CD4-positive, alpha-beta T cell (primary cell): ENCODE data around the gene PHAX. TPM values are rescaled to one million over a fixed set of nuclear protein-coding genes. Genes with fewer than 3 reads are reported as not detected.

Source experiments
- ATAC-seq: fragments of 200-7000 bp; cut with Tn5 transposase; one replicate; pipeline ENCODE4 v1.10.0; 2022; ENCODE audit warnings: mild to moderate bottlenecking; ENCODE audit not compliant: poor library complexity
- CTCF ChIA-PET: fragments of 350-600 bp; sonication (Branson Sonifier 250); formaldehyde crosslinking; loops from one replicate; lab custom pipeline; 2021; ENCODE audit warnings: antibody characterized with exemption, inconsistent platforms; lab: Charles Lee
- POLR2A ChIA-PET: fragments of 350-600 bp; sonication (Branson Sonifier 250); formaldehyde crosslinking; loops from one replicate; lab custom pipeline; 2021; ENCODE audit warnings: antibody characterized with exemption, inconsistent platforms; lab: Charles Lee
- DNase-seq, 14 experiments: peaks; one replicate each; pipeline ENCODE4 v3.0.0-alpha.2; 2013 to 2020; ENCODE audit warnings: mixed read lengths in 2 of 14
- H3K27ac ChIP-seq, 2 donors: one replicate each; pipeline versions ENCODE4 v1.5.1 to v1.7.0; 2013; ENCODE audit warnings: low read length in 2 of 2, low read depth in 1 of 2, mild to moderate bottlenecking in 1 of 2
- H3K27me3 ChIP-seq, 2 experiments: 1 replicate in 1 of 2; 2 replicates in 1 of 2; pipeline versions ENCODE4 v1.6.1 to v1.7.0; 2013; ENCODE audit warnings: low read length in 2 of 2, control low read depth in 1 of 2, mild to moderate bottlenecking in 1 of 2, moderate library complexity in 1 of 2; ENCODE audit not compliant: insufficient read depth in 2 of 2, control insufficient read depth in 1 of 2
- H3K36me3 ChIP-seq: one replicate; pipeline ENCODE4 v1.6.1; 2013; ENCODE audit warnings: low read length, control low read depth; ENCODE audit not compliant: insufficient read depth
- H3K4me1 ChIP-seq: one replicate; pipeline ENCODE4 v1.6.1; 2013; ENCODE audit warnings: low read length, control low read depth; ENCODE audit not compliant: insufficient read depth
- H3K4me3 ChIP-seq: one replicate; pipeline ENCODE4 v1.5.1; 2013; ENCODE audit warnings: mild to moderate bottlenecking, low read length, moderate library complexity
- H3K9me3 ChIP-seq, 2 experiments: 1 replicate in 1 of 2; 2 replicates in 1 of 2; pipeline versions ENCODE4 v1.6.1 to v1.7.0; 2013; ENCODE audit warnings: low read length in 2 of 2, mild to moderate bottlenecking in 2 of 2, control low read depth in 1 of 2, moderate library complexity in 1 of 2; ENCODE audit not compliant: control insufficient read depth in 1 of 2, insufficient read depth in 1 of 2
- H3K27ac Mint-ChIP-seq: one replicate; pipeline ENCODE4 v1.8.0; 2020; ENCODE audit warnings: mixed read lengths
- H3K27me3 Mint-ChIP-seq: one replicate; pipeline ENCODE4 v1.8.0; 2021; ENCODE audit warnings: mixed read lengths
- H3K36me3 Mint-ChIP-seq: one replicate; pipeline ENCODE4 v1.8.0; 2021; ENCODE audit warnings: low read depth, mixed read lengths
- H3K4me1 Mint-ChIP-seq: one replicate; pipeline ENCODE4 v1.8.0; 2021; ENCODE audit warnings: low read depth, mixed read lengths
- H3K4me3 Mint-ChIP-seq: one replicate; pipeline ENCODE4 v1.8.0; 2020; ENCODE audit warnings: mild to moderate bottlenecking, mixed read lengths
- H3K9me3 Mint-ChIP-seq: one replicate; pipeline ENCODE4 v1.8.0; 2020; ENCODE audit warnings: mixed read lengths
- CTCF ChIP-seq: fragments of 200-600 bp; IDR thresholded peaks from one replicate; pipeline ENCODE4 v1.8.0; 2022; ENCODE audit warnings: antibody characterized with exemption, mild to moderate bottlenecking
- intact Hi-C, 2 experiments: fragments of 100-400 bp; cut with DNase I in 1 of 2; cut with micrococcal nuclease in 1 of 2; formaldehyde crosslinking; loops; one replicate each; pipeline versions ENCODE4 v1.15.1 to v1.9.0; 2023 to 2025; cut with DNase I, micrococcal nuclease
- total RNA-seq, 174 experiments: library from RNA in 2 of 174; stranded (reverse) in 2 of 174; gene quantifications; one replicate each; pipeline ENCODE4 v1.2.3 and lab custom pipeline; 2021 to 2026

Gene PHAX
- total RNA-seq, 2 experiments from 2014 or later: 31.2 to 32.9 TPM

- Mint-ChIP-seq H3K36me3 (peaks cover 2% of the 10 kb centered on the region), H3K4me3 (no peak overlapping the region), H3K9me3 (peaks cover under 1% of the 10 kb centered on the region), H3K27me3 (peaks cover 4% of the 10 kb centered on the region), H3K27ac (no peak overlapping the region), H3K4me1 (no peaks in the 10 kb centered on the region)
- H3K4me1 ChIP-seq: no peaks in the 10 kb centered on the region
- ATAC-seq (no peak), DNase-seq (no peak)
- no peak for TF ChIP-seq CTCF
- no peaks in the 10 kb centered on the region for H3K36me3 ChIP-seq
- ChIA-PET CTCF (no interaction called here), POLR2A (no interaction called here)
- H3K4me3 ChIP-seq: no peak overlapping the region
- intact Hi-C loops: no loop called here
- H3K27ac ChIP-seq: no peak overlapping the region
- H3K9me3 ChIP-seq: no peaks in the 10 kb centered on the region
- H3K27me3 ChIP-seq: peaks cover 0 to 4% of the 10 kb centered on the region in 2 experiments
These were observed 49.7 kb downstream of the PHAX start for GRCh38 chr5:126650463-126650862.

- Mint-ChIP-seq H3K9me3 (no peaks in the 10 kb centered on the region), H3K36me3 (no peaks in the 10 kb centered on the region), H3K27ac (no peak overlapping the region), H3K4me1 (no peaks in the 10 kb centered on the region), H3K4me3 (no peak overlapping the region), H3K27me3 (peaks cover 4% of the 10 kb centered on the region)
- no peak for DNase-seq
- Histone ChIP-seq H3K9me3 (no peaks in the 10 kb centered on the region), H3K36me3 (no peaks in the 10 kb centered on the region), H3K27ac (no peak overlapping the region), H3K4me1 (no peaks in the 10 kb centered on the region), H3K4me3 (no peak overlapping the region), H3K27me3 (peaks cover 0 to 4% of the 10 kb centered on the region in 2 experiments)
- intact Hi-C loops: no loop called here
- no peak for TF ChIP-seq CTCF
- ChIA-PET CTCF (no interaction called here), POLR2A (no interaction called here)
- ATAC-seq: no peak
These were observed 50.3 kb downstream of the PHAX start for GRCh38 chr5:126651013-126651577.

GRCh38 chr5:126656401-126657007, 55.8 kb downstream of the PHAX start:
- TF ChIP-seq CTCF: peak; percentile 83
- peak in 4 of 14 experiments; percentile 40 to 67 (median 56) for DNase-seq
- Histone ChIP-seq H3K36me3 (no peaks in the 10 kb centered on the region), H3K9me3 (no peaks in the 10 kb centered on the region), H3K27ac (no peak overlapping the region), H3K4me3 (no peak overlapping the region), H3K27me3 (no peaks in the 10 kb centered on the region), H3K4me1 (no peaks in the 10 kb centered on the region)
- H3K27me3 Mint-ChIP-seq: no peaks in the 10 kb centered on the region
- intact Hi-C loops: loop anchor here (1.0 to 5.0 kb wide), 5 partner anchors 124 to 836 kb away; no protein-coding TSS in a partner anchor
- H3K27ac Mint-ChIP-seq: no peak overlapping the region
- CTCF ChIA-PET: interaction anchor here (0.9 to 1.8 kb wide), 2 partner anchors 57 to 123 kb away, joined by 3 to 8 read pairs; no protein-coding TSS in a partner anchor
- no peaks in the 10 kb centered on the region for H3K4me1 Mint-ChIP-seq
- no peaks in the 10 kb centered on the region for H3K36me3 Mint-ChIP-seq
- POLR2A ChIA-PET: no interaction called here
- ATAC-seq: no peak
- H3K4me3 Mint-ChIP-seq: no peak overlapping the region
- H3K9me3 Mint-ChIP-seq: no peaks in the 10 kb centered on the region
